HCT116 (cell line): ENCODE results near the gene ARHGAP18.

Experiments used
- CEBPB ChIP-seq: IDR thresholded peaks from 2 replicates; pipeline ENCODE4 v1.6.1; 2012; ENCODE audit warnings: low read depth
- ELF1 ChIP-seq: IDR thresholded peaks from 2 replicates; pipeline ENCODE4 v1.6.1; 2012; ENCODE audit warnings: low read depth, borderline replicate concordance
- EZH2 ChIP-seq: fragments of 200-600 bp; sonication (generic); IDR thresholded peaks from 2 replicates; pipeline ENCODE4 v1.6.1; 2017; ENCODE audit warnings: antibody characterized with exemption, mixed run types
- POLR2A ChIP-seq: IDR thresholded peaks from 2 replicates; pipeline ENCODE4 v1.7.0; 2011; ENCODE audit warnings: borderline replicate concordance; ENCODE audit not compliant: insufficient read depth, insufficient read length; ENCODE audit errors: extremely low read depth
- SP1 ChIP-seq: IDR thresholded peaks from 2 replicates; pipeline ENCODE4 v1.6.1; 2012; ENCODE audit warnings: low read depth
- SRF ChIP-seq: IDR thresholded peaks from 2 replicates; pipeline ENCODE4 v1.6.1; 2012; ENCODE audit warnings: low read depth
- TF ChIP-seq, protein P1 (sequence below), 3 experiments: fragments of 200-600 bp in 1 of 3; sonication (generic) in 1 of 3; IDR thresholded peaks in 2 of 3; conservative IDR thresholded peaks in 1 of 3; 2 replicates each; pipeline ENCODE4 v1.5.1; 2012 to 2017; ENCODE audit warnings: low read depth in 2 of 3, low read length in 2 of 3, antibody characterized with exemption in 1 of 3, borderline replicate concordance in 1 of 3, control low read depth in 1 of 3, mild to moderate bottlenecking in 1 of 3, mixed read lengths in 1 of 3, mixed run types in 1 of 3, moderate library complexity in 1 of 3; ENCODE audit not compliant: insufficient read depth in 1 of 3
- TF ChIP-seq, protein P2 (sequence below): IDR thresholded peaks from 2 replicates; pipeline ENCODE4 v1.6.1; 2012
- TF ChIP-seq, protein P3 (sequence below): IDR thresholded peaks from 2 replicates; pipeline ENCODE4 v1.6.1; 2012; ENCODE audit warnings: low read depth

DNA sequence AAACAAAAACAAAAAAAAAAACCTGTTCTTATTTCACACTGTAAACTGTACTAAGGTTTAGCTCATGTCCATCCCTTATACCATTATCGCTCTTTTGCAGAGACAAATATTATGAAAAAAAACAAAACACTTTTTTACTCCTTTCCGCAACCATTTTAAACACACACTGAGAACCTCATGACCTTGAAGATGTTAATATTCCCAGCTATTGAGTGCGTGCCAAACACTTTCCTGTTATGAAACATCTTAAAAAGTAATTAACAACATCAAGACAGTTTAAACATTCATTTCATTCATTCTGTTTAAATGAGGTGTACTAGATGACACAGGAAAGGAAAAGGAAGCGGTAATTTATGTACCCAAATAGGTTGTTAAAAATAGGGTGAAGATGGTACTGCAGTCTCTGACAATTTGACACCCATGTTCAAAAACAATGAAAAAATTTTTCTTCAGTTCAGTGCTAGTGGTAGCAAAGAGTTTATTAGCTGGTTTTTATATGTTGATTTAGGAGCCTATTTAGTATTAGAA lies 3.9 kb upstream of the ARHGAP18 start:
- TF ChIP-seq POLR2A (no peak), EZH2 (no peak), SP1 (no peak), CEBPB (no peak), SRF (no peak), ELF1 (no peak)
- TF ChIP-seq, protein P1, sequence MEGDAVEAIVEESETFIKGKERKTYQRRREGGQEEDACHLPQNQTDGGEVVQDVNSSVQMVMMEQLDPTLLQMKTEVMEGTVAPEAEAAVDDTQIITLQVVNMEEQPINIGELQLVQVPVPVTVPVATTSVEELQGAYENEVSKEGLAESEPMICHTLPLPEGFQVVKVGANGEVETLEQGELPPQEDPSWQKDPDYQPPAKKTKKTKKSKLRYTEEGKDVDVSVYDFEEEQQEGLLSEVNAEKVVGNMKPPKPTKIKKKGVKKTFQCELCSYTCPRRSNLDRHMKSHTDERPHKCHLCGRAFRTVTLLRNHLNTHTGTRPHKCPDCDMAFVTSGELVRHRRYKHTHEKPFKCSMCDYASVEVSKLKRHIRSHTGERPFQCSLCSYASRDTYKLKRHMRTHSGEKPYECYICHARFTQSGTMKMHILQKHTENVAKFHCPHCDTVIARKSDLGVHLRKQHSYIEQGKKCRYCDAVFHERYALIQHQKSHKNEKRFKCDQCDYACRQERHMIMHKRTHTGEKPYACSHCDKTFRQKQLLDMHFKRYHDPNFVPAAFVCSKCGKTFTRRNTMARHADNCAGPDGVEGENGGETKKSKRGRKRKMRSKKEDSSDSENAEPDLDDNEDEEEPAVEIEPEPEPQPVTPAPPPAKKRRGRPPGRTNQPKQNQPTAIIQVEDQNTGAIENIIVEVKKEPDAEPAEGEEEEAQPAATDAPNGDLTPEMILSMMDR (IDR thresholded peaks at IDR 0.05 in 2 of 3, conservative IDR thresholded peaks at IDR 0.05 in 1 of 3; ENCODE audit: borderline replicate concordance in 1 of 3, insufficient read depth in 1 of 3, low read depth in 2 of 3, low read length in 2 of 3): no peak
- TF ChIP-seq, protein P2, sequence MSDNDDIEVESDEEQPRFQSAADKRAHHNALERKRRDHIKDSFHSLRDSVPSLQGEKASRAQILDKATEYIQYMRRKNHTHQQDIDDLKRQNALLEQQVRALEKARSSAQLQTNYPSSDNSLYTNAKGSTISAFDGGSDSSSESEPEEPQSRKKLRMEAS: no peak
- TF ChIP-seq, protein P3, sequence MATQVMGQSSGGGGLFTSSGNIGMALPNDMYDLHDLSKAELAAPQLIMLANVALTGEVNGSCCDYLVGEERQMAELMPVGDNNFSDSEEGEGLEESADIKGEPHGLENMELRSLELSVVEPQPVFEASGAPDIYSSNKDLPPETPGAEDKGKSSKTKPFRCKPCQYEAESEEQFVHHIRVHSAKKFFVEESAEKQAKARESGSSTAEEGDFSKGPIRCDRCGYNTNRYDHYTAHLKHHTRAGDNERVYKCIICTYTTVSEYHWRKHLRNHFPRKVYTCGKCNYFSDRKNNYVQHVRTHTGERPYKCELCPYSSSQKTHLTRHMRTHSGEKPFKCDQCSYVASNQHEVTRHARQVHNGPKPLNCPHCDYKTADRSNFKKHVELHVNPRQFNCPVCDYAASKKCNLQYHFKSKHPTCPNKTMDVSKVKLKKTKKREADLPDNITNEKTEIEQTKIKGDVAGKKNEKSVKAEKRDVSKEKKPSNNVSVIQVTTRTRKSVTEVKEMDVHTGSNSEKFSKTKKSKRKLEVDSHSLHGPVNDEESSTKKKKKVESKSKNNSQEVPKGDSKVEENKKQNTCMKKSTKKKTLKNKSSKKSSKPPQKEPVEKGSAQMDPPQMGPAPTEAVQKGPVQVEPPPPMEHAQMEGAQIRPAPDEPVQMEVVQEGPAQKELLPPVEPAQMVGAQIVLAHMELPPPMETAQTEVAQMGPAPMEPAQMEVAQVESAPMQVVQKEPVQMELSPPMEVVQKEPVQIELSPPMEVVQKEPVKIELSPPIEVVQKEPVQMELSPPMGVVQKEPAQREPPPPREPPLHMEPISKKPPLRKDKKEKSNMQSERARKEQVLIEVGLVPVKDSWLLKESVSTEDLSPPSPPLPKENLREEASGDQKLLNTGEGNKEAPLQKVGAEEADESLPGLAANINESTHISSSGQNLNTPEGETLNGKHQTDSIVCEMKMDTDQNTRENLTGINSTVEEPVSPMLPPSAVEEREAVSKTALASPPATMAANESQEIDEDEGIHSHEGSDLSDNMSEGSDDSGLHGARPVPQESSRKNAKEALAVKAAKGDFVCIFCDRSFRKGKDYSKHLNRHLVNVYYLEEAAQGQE: no peak
